HCEC 1CT (cell line): Measurements from ENCODE around the gene STEAP2.

Experiments used
- DNase-seq: peaks from one replicate; pipeline ENCODE4 v3.0.0-alpha.2; 2017

Gene STEAP2

DNA sequence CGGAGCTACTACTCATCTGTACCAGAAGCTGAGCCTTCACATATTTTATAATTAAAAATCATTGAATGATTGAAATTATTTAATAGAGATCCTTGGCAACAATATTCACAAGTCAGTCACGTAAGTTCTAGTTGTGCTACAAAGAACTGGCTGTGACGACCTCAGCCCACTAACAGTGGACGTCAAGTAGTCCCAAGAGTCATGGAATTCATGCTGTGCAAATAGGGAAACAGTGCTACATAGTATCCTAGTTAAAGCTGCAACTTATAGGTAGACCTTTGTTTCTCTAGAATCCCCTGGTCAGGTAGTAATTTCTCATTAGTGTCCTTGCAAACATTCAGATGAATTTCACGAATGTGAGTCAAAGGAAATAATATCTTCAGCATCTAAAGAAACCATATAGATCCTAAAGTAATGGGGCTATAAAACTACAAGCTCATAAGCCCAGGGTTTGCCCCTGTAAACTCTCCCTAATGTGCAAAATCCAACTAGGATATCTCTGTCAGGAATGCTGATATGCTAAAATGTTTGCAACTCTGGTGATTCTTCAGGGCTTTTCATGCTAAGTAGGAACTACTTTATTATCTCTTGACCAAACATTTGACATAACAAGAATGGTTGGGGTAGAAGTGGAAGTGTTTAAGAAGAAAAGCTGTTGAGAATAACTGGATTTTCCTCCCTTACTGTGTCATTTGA lies 64.6 kb downstream of the STEAP2 start:
- DNase-seq, result no peak
